Effector memory CD4-positive, alpha-beta T cell (primary cell): ENCODE results near the gene CLPSL1.
"Not testable (repeated sequence)": the region's sequence is repeated elsewhere in the genome, so short reads cannot be mapped to it uniquely, and the experiment has no call there.

Experiments used
- DNase-seq, 3 donors: peaks; one replicate each; pipeline ENCODE4 v3.0.0-alpha.2; 2020
- H3K27ac ChIP-seq: 2 replicates; pipeline ENCODE4 v1.7.0; 2013; ENCODE audit warnings: mild to moderate bottlenecking, low read length, moderate library complexity; ENCODE audit not compliant: insufficient read depth, poor library complexity, severe bottlenecking
- H3K27me3 ChIP-seq: replicated peaks from 2 replicates; pipeline ENCODE4 v1.7.0; 2013; ENCODE audit warnings: mild to moderate bottlenecking, low read length; ENCODE audit not compliant: insufficient read depth, control insufficient read depth, poor library complexity, severe bottlenecking
- H3K36me3 ChIP-seq: 2 replicates; pipeline ENCODE4 v1.7.0; 2013; ENCODE audit warnings: mild to moderate bottlenecking, low read length, moderate library complexity; ENCODE audit not compliant: control insufficient read depth, insufficient read depth
- H3K4me1 ChIP-seq: 2 replicates; pipeline ENCODE4 v1.7.0; 2013; ENCODE audit warnings: low read length, mild to moderate bottlenecking; ENCODE audit not compliant: control insufficient read depth, insufficient read depth, poor library complexity, severe bottlenecking
- H3K4me3 ChIP-seq: 2 replicates; pipeline ENCODE4 v1.7.0; 2013; ENCODE audit warnings: low read length, low read depth, mild to moderate bottlenecking; ENCODE audit not compliant: insufficient read depth, poor library complexity, severe bottlenecking
- H3K9me3 ChIP-seq: 2 replicates; pipeline ENCODE4 v1.7.0; 2013; ENCODE audit warnings: mild to moderate bottlenecking, low read length, moderate library complexity; ENCODE audit not compliant: control insufficient read depth
- total RNA-seq, 3 donors: gene quantifications; one replicate each; lab custom pipeline; 2026; lab: John Stamatoyannopoulos, UW

Gene CLPSL1
- total RNA-seq, result 0 reads per million in 3 donors

DNA sequence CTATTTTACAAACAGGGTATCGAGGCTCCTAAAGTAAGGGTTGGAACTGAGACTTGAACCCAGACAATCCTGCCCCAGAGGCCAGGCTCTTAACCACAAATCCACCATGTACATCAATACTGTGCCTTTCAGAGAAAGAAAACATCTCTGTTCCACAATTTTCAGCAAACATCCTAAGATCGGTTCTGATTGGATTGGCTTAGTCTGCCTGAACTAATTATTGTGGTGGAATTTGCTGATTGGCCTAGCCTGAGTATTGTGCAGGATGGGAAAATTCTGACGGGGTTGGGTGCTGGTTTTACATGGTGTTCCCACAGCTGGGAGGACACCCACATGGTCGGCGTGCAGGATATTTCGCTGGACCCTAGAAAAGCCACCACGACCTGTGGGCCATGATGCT lies at the start of gene CLPSL1:
Gene CLPSL1 (plus strand): TSS at position 301 of the 400 bp plus-strand sequence. CDS start 92 bp downstream, at position 393.
- peaks cover 11% of the 10 kb centered on the region for H3K27me3 ChIP-seq
- DNase-seq, result no peak
- H3K36me3 ChIP-seq, result no peaks in the 10 kb centered on the region
- H3K4me1 ChIP-seq, result peaks cover 7% of the 10 kb centered on the region
- H3K27ac ChIP-seq, result no peak within 1 kb of the TSS
- no peak within 1 kb of the TSS for H3K4me3 ChIP-seq
- H3K9me3 ChIP-seq, result no peaks in the 10 kb centered on the region

- H3K4me1 ChIP-seq, result peaks cover 73% of the 10 kb centered on the region
- DNase-seq, result peak; percentile 79 to 86 (median 81)
- H3K4me3 ChIP-seq, result peak overlapping the region; percentile 87
Measured at GRCh38 chr6:35731414-35731735, 49.4 kb upstream of the CLPSL1 start.

GRCh38 chr6:35731736-35732532 lies 48.9 kb upstream of the CLPSL1 start:
- DNase-seq, result peak; percentile 82 to 87 (median 83)
- peak overlapping the region; percentile 87 for H3K4me3 ChIP-seq
- no peaks in the 10 kb centered on the region for H3K36me3 ChIP-seq
- no peaks in the 10 kb centered on the region for H3K27me3 ChIP-seq
- peaks cover 69% of the 10 kb centered on the region for H3K4me1 ChIP-seq
- H3K27ac ChIP-seq, result peak overlapping the region; percentile 98
- no peaks in the 10 kb centered on the region for H3K9me3 ChIP-seq

More at GRCh38 chr6:35731414-35731735, 49.4 kb upstream of the CLPSL1 start:
- Histone ChIP-seq H3K36me3 (no peaks in the 10 kb centered on the region), H3K27me3 (no peaks in the 10 kb centered on the region), H3K9me3 (no peaks in the 10 kb centered on the region), H3K27ac (peak overlapping the region; percentile 98)

DNA sequence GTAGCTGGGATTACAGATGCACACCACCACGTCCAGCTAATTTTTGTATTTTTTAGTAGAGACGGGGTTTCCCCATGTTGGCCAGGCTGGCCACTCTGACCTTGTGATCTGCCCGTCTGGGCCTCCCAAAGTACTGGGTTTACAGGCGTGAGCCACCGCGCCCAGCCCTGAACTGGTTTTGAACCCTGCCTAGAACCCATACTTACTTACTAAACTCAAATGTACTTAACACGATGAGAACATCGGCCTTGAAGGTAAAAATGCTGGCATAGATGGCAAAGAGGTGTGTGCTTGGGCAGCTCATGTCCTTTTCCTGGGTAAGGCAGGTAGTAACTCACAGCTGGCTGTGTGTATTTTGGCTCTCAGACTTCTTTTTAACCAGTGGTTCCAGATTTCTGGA lies 47.2 kb upstream of the CLPSL1 start:
- H3K27me3 ChIP-seq, result no peaks in the 10 kb centered on the region
- no peaks in the 10 kb centered on the region for H3K9me3 ChIP-seq
- peaks cover 60% of the 10 kb centered on the region for H3K4me1 ChIP-seq
- no peak for DNase-seq
- no peak overlapping the region for H3K27ac ChIP-seq
- no peak overlapping the region for H3K4me3 ChIP-seq
- H3K36me3 ChIP-seq, result no peaks in the 10 kb centered on the region

- H3K4me1 ChIP-seq, result peaks cover 54% of the 10 kb centered on the region
- H3K4me3 ChIP-seq, H3K36me3 ChIP-seq, DNase-seq, H3K27me3 ChIP-seq, H3K27ac ChIP-seq, H3K9me3 ChIP-seq: not testable (repeated sequence)
Measured at GRCh38 chr6:35734319-35734718, 46.5 kb upstream of the CLPSL1 start.

- DNase-seq, result no peak
- no peaks in the 10 kb centered on the region for H3K9me3 ChIP-seq
- H3K4me3 ChIP-seq, result no peak overlapping the region
- H3K27me3 ChIP-seq, result no peaks in the 10 kb centered on the region
- no peaks in the 10 kb centered on the region for H3K36me3 ChIP-seq
- peaks cover 42% of the 10 kb centered on the region for H3K4me1 ChIP-seq
- H3K27ac ChIP-seq, result no peak overlapping the region
Measured at GRCh38 chr6:35735452-35735851, 45.4 kb upstream of the CLPSL1 start.

- H3K9me3 ChIP-seq, result no peaks in the 10 kb centered on the region
- no peaks in the 10 kb centered on the region for H3K27me3 ChIP-seq
- H3K36me3 ChIP-seq, result no peaks in the 10 kb centered on the region
- DNase-seq, result peak; percentile 67 to 78 (median 72)
- H3K4me3 ChIP-seq, result no peak overlapping the region
- peaks cover 36% of the 10 kb centered on the region for H3K4me1 ChIP-seq
- H3K27ac ChIP-seq, result peak overlapping the region; percentile 4
Measured at GRCh38 chr6:35736253-35736894, 44.4 kb upstream of the CLPSL1 start.

DNA sequence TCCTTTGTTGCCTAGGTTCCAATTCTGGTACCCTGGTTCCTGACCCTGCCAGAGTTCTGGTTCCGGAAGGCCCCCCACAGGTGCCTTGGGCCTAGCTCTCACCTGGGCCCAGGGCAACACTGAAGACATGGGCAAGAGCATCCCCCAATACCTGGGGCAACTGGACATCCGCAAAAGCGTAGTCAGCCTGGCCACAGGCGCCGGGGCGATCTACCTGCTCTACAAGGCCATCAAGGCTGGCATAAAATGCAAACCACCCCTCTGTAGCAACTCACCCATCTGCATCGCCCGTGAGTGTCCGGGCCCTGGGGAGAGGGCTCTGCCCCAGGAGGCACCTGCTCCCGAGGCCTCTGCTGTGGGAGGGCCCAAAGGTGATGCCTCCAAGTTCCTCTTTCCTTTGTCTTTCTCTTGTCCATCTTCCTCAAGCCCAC lies 43.8 kb upstream of the CLPSL1 start, which contains the start of gene ARMC12:
Gene ARMC12 (plus strand): TSS at position 51 of the 431 bp plus-strand sequence. CDS start 77 bp downstream, at position 128.
- Histone ChIP-seq H3K27me3 (no peaks in the 10 kb centered on the region), H3K4me1 (peaks cover 34% of the 10 kb centered on the region), H3K36me3 (no peaks in the 10 kb centered on the region), H3K9me3 (no peaks in the 10 kb centered on the region), H3K27ac (peak within 1 kb of the TSS; percentile 4), H3K4me3 (no peak within 1 kb of the TSS)
- DNase-seq, result no peak

DNA sequence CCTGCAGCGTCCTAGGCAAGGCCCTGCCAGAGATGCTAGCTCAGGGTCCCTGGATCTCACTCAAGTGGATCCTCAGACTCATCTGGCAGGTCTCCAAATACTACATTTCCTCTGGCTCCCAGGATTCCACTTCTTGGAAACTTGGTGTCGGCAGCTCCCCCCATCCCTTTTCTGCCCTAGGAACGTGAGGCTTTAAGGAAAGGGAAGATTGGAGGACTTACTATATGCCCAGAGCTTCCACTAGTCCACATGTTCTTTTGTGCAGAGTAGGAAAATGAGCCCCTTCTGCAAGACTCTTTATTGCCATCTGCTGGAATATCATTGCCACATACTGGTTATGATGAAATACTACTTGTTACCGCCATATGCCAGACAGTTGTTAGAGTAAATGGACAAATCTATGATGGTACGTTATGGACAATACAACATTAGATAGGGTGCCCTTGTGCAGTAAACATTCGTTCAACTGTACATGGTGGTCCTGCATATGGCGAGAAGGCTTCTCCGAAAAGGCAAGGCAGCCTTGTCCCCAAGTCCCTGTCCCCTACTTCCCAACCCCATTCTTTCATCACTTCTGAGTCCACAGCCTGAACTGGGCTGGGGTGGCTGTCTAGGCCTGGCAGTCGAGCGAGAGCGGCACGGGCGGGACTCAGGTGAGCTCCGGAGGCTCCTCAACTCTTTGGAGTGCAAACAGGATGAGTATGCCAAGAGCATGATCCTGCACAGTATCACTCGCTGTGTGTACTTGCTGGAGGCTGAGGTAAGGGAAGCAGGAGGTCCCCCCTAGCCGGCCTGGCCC lies 43.2 kb upstream of the CLPSL1 start:
- DNase-seq, result no peak
- Histone ChIP-seq H3K4me3 (no peak overlapping the region), H3K27me3 (no peaks in the 10 kb centered on the region), H3K4me1 (peaks cover 28% of the 10 kb centered on the region), H3K27ac (no peak overlapping the region), H3K36me3 (no peaks in the 10 kb centered on the region), H3K9me3 (no peaks in the 10 kb centered on the region)
